SK-N-SH treated with all-trans-retinoic acid at 6 μM for 48 hours (cell line): ENCODE data around the gene KCNMA1.

ENCODE experiments used
- ARNTL ChIP-seq: fragments of 450-650 bp; formaldehyde crosslinking; IDR thresholded peaks from 2 replicates; pipeline ENCODE4 v1.5.0; 2020; ENCODE audit warnings: low read depth, mild to moderate bottlenecking, moderate library complexity, borderline replicate concordance
- CREB5 ChIP-seq: fragments of 250-450 bp; sonication (Bioruptor Pico); IDR thresholded peaks from 2 replicates; pipeline ENCODE4 v1.5.1; 2020; ENCODE audit warnings: low read depth, mild to moderate bottlenecking, moderate library complexity
- CSRNP3 ChIP-seq: fragments of 250-450 bp; sonication (Bioruptor Pico); IDR thresholded peaks from 2 replicates; pipeline ENCODE4 v1.5.1; 2021; ENCODE audit warnings: mild to moderate bottlenecking, moderate library complexity
- ESRRG ChIP-seq: fragments of 250-450 bp; sonication (Bioruptor Pico); IDR thresholded peaks from 2 replicates; pipeline ENCODE4 v1.6.1; 2021; ENCODE audit warnings: mild to moderate bottlenecking
- ISL1 ChIP-seq: fragments of 250-450 bp; sonication (Bioruptor Pico); IDR thresholded peaks from 2 replicates; pipeline ENCODE4 v2.1.2; 2022; ENCODE audit warnings: mild to moderate bottlenecking, moderate library complexity
- OSR1 ChIP-seq: fragments of 250-450 bp; sonication (Bioruptor Pico); IDR thresholded peaks from 2 replicates; pipeline ENCODE4 v1.8.0; 2022; ENCODE audit warnings: moderate library complexity, mild to moderate bottlenecking, inconsistent platforms
- POU6F1 ChIP-seq: fragments of 250-450 bp; sonication (Bioruptor Pico); IDR thresholded peaks from 2 replicates; pipeline ENCODE4 v1.8.0; 2021; ENCODE audit warnings: low read depth, mild to moderate bottlenecking, moderate library complexity, borderline replicate concordance
- SNAI2 ChIP-seq: fragments of 250-450 bp; sonication (Bioruptor Pico); IDR thresholded peaks from 2 replicates; pipeline ENCODE4 v1.5.0; 2020; ENCODE audit warnings: mild to moderate bottlenecking, moderate library complexity
- TCF4 ChIP-seq: fragments of 250-450 bp; sonication (Bioruptor Pico); IDR thresholded peaks from 2 replicates; pipeline ENCODE4 v1.8.0; 2021; ENCODE audit warnings: mild to moderate bottlenecking, moderate library complexity, borderline replicate concordance
- TOX ChIP-seq: fragments of 250-450 bp; sonication (Bioruptor Pico); IDR thresholded peaks from 2 replicates; pipeline ENCODE4 v1.8.0; 2021; ENCODE audit warnings: mild to moderate bottlenecking, moderate library complexity, borderline replicate concordance
- ZFP3 ChIP-seq: fragments of 250-450 bp; sonication (Bioruptor Pico); IDR thresholded peaks from 2 replicates; pipeline ENCODE4 v1.5.0; 2020; ENCODE audit warnings: mild to moderate bottlenecking, moderate library complexity
- ZNF565 ChIP-seq: fragments of 450-650 bp; formaldehyde crosslinking; conservative IDR thresholded peaks from 2 replicates; pipeline ENCODE4 v1.5.0; 2020; ENCODE audit warnings: low read depth, mild to moderate bottlenecking, moderate library complexity
- ZNF70 ChIP-seq: fragments of 450-650 bp; formaldehyde crosslinking; IDR thresholded peaks from 2 replicates; pipeline ENCODE4 v1.5.0; 2020; ENCODE audit warnings: mild to moderate bottlenecking, moderate library complexity
- TF ChIP-seq, protein P1 (sequence below): fragments of 250-450 bp; sonication (Bioruptor Pico); IDR thresholded peaks from 2 replicates; pipeline ENCODE4 v1.5.0; 2020; ENCODE audit warnings: mild to moderate bottlenecking, moderate library complexity

GRCh38 chr10:77305650-77306632, 331.7 kb downstream of the KCNMA1 start:
- TF ChIP-seq ESRRG (CRISPR knock-in tag) (no peak), ISL1 (no peak), TOX (CRISPR knock-in tag) (no peak), ZFP3 (CRISPR knock-in tag) (no peak), ARNTL (CRISPR knock-in tag) (no peak), ZNF565 (no peak), POU6F1 (no peak), SNAI2 (CRISPR knock-in tag) (no peak), OSR1 (no peak), TCF4 (CRISPR knock-in tag) (no peak), ZNF70 (no peak), CREB5 (CRISPR knock-in tag) (no peak), CSRNP3 (CRISPR knock-in tag) (no peak)
- TF ChIP-seq, protein P1, sequence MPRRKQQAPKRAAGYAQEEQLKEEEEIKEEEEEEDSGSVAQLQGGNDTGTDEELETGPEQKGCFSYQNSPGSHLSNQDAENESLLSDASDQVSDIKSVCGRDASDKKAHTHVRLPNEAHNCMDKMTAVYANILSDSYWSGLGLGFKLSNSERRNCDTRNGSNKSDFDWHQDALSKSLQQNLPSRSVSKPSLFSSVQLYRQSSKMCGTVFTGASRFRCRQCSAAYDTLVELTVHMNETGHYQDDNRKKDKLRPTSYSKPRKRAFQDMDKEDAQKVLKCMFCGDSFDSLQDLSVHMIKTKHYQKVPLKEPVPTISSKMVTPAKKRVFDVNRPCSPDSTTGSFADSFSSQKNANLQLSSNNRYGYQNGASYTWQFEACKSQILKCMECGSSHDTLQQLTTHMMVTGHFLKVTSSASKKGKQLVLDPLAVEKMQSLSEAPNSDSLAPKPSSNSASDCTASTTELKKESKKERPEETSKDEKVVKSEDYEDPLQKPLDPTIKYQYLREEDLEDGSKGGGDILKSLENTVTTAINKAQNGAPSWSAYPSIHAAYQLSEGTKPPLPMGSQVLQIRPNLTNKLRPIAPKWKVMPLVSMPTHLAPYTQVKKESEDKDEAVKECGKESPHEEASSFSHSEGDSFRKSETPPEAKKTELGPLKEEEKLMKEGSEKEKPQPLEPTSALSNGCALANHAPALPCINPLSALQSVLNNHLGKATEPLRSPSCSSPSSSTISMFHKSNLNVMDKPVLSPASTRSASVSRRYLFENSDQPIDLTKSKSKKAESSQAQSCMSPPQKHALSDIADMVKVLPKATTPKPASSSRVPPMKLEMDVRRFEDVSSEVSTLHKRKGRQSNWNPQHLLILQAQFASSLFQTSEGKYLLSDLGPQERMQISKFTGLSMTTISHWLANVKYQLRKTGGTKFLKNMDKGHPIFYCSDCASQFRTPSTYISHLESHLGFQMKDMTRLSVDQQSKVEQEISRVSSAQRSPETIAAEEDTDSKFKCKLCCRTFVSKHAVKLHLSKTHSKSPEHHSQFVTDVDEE (CRISPR knock-in tag): no peak
